Neuronal stem cell (in vitro differentiated cells): ENCODE results near the gene HPX.

Experiments
- DNase-seq: peaks from one replicate; pipeline ENCODE4 v3.0.0-alpha.2; 2013; ENCODE audit warnings: low spot score
- H2AFZ ChIP-seq: one replicate; pipeline ENCODE4 v1.6.1; 2013; ENCODE audit warnings: mild to moderate bottlenecking, low read length, inconsistent platforms
- H2AK5ac ChIP-seq: 2 replicates; pipeline ENCODE4 v1.6.1; 2013; ENCODE audit warnings: low read depth, mild to moderate bottlenecking, inconsistent platforms, low read length, moderate library complexity, mixed read lengths
- H2BK120ac ChIP-seq: 2 replicates; pipeline ENCODE4 v1.6.1; 2013; ENCODE audit warnings: low read depth, mild to moderate bottlenecking, inconsistent platforms, low read length, moderate library complexity, mixed read lengths
- H2BK12ac ChIP-seq: one replicate; pipeline ENCODE4 v1.6.1; 2013; ENCODE audit warnings: low read length, inconsistent platforms
- H2BK15ac ChIP-seq: 2 replicates; pipeline ENCODE4 v1.6.1; 2013; ENCODE audit warnings: mild to moderate bottlenecking, low read length, inconsistent platforms, mixed read lengths
- H2BK5ac ChIP-seq: one replicate; pipeline ENCODE4 v1.6.1; 2013; ENCODE audit warnings: inconsistent platforms, mild to moderate bottlenecking, low read length, moderate library complexity
- H3K14ac ChIP-seq: one replicate; pipeline ENCODE4 v1.6.1; 2013; ENCODE audit warnings: low read length, inconsistent platforms
- H3K18ac ChIP-seq: 2 replicates; pipeline ENCODE4 v1.6.1; 2013; ENCODE audit warnings: low read length, inconsistent platforms
- H3K23ac ChIP-seq: 2 replicates; pipeline ENCODE4 v1.6.1; 2013; ENCODE audit warnings: low read depth, mild to moderate bottlenecking, mixed read lengths, low read length, inconsistent platforms; ENCODE audit not compliant: poor library complexity
- H3K27ac ChIP-seq: replicated peaks from 3 replicates; pipeline ENCODE4 v1.5.1; 2013; ENCODE audit warnings: low read length, inconsistent platforms
- H3K27me3 ChIP-seq, 3 experiments: 2 replicates each; pipeline ENCODE4 v1.6.1; 2013; ENCODE audit warnings: low read length in 3 of 3, mild to moderate bottlenecking in 2 of 3, inconsistent platforms in 1 of 3, low read depth in 1 of 3, mixed read lengths in 1 of 3, moderate library complexity in 1 of 3; ENCODE audit not compliant: control insufficient read depth in 3 of 3, insufficient read depth in 3 of 3
- H3K36me3 ChIP-seq, 2 donors: replicated peaks in 1 of 2; 2 replicates each; pipeline ENCODE4 v1.6.1; 2013; ENCODE audit warnings: low read length in 2 of 2; ENCODE audit not compliant: control insufficient read depth in 2 of 2, insufficient read depth in 2 of 2
- H3K4ac ChIP-seq: 2 replicates; pipeline ENCODE4 v1.6.1; 2013; ENCODE audit warnings: inconsistent platforms, mild to moderate bottlenecking, low read length, moderate library complexity
- H3K4me1 ChIP-seq, 2 donors: 1 replicate in 1 of 2; 2 replicates in 1 of 2; pipeline ENCODE4 v1.6.1; 2013; ENCODE audit warnings: low read length in 2 of 2, low read depth in 1 of 2; ENCODE audit not compliant: control insufficient read depth in 2 of 2, insufficient read depth in 1 of 2
- H3K4me2 ChIP-seq: one replicate; pipeline ENCODE4 v1.6.1; 2013; ENCODE audit warnings: mild to moderate bottlenecking, low read length, inconsistent platforms; ENCODE audit not compliant: insufficient read depth, poor library complexity, severe bottlenecking
- H3K4me3 ChIP-seq, 2 donors: 2 replicates each; pipeline ENCODE4 v1.5.1; 2013; ENCODE audit warnings: low read length in 2 of 2, mild to moderate bottlenecking in 2 of 2, inconsistent platforms in 1 of 2, moderate library complexity in 1 of 2
- H3K79me1 ChIP-seq: one replicate; pipeline ENCODE4 v1.6.1; 2013; ENCODE audit warnings: low read depth, mild to moderate bottlenecking, inconsistent platforms, low read length, moderate library complexity
- H3K9ac ChIP-seq: one replicate; pipeline ENCODE4 v1.6.1; 2013; ENCODE audit warnings: mild to moderate bottlenecking, low read depth, low read length, inconsistent platforms; ENCODE audit not compliant: poor library complexity
- H3K9me3 ChIP-seq, 2 donors: replicated peaks in 1 of 2; 2 replicates each; pipeline versions ENCODE3 to v1.6.1; 2013; ENCODE audit warnings: low read length in 2 of 2, mild to moderate bottlenecking in 2 of 2, inconsistent platforms in 1 of 2, low read depth in 1 of 2, mixed read lengths in 1 of 2, moderate library complexity in 1 of 2; ENCODE audit not compliant: control insufficient read depth in 2 of 2, insufficient read depth in 1 of 2
- H4K8ac ChIP-seq: one replicate; pipeline ENCODE4 v1.6.1; 2013; ENCODE audit warnings: low read depth, mild to moderate bottlenecking, inconsistent platforms, low read length, moderate library complexity
- H4K91ac ChIP-seq: one replicate; pipeline ENCODE4 v1.6.1; 2013; ENCODE audit warnings: low read length, low read depth, mild to moderate bottlenecking, inconsistent platforms; ENCODE audit not compliant: poor library complexity
- WGBS, 2 donors: extraction: QIAGEN DNeasy Blood & Tissue Kit; methylation state at CpG; one replicate each; pipeline ENCODE4 v1.1.7; 2013; ENCODE audit warnings: missing lambda C conversion rate in 2 of 2, mixed read lengths in 1 of 2; ENCODE audit not compliant: insufficient read length in 2 of 2, insufficient replicate concordance in 1 of 2; ENCODE audit errors: extremely low coverage in 2 of 2; 5-methylcytosine and 5-hydroxymethylcytosine counted together

Gene HPX

GRCh38 chr11:6388748-6389147 is 52.0 kb downstream of the HPX start:
- no peak overlapping the region for H3K14ac ChIP-seq
- no peak overlapping the region for H4K91ac ChIP-seq
- H3K4me1 ChIP-seq = peaks cover 10 to 11% of the 10 kb centered on the region in 2 donors
- H3K4ac ChIP-seq = no peak overlapping the region
- H3K9ac ChIP-seq = no peak overlapping the region
- H2AK5ac ChIP-seq = no peak overlapping the region
- H2BK15ac ChIP-seq = no peak overlapping the region
- no peak overlapping the region for H3K4me3 ChIP-seq
- no peak overlapping the region for H3K4me2 ChIP-seq
- H3K18ac ChIP-seq = no peak overlapping the region
- H2BK120ac ChIP-seq = no peak overlapping the region
- H3K27ac ChIP-seq = no peak overlapping the region
- H2AFZ ChIP-seq = no peak overlapping the region
- H2BK12ac ChIP-seq = no peak overlapping the region
- no peak overlapping the region for H3K23ac ChIP-seq
- H3K79me1 ChIP-seq = peaks cover 4% of the 10 kb centered on the region
- H3K27me3 ChIP-seq = no peaks in the 10 kb centered on the region
- no peaks in the 10 kb centered on the region for H3K9me3 ChIP-seq
- H2BK5ac ChIP-seq = no peak overlapping the region
- no CpG with 5 or more reads among the region's 1 CpG for WGBS, 2 donors
- no peaks in the 10 kb centered on the region for H3K36me3 ChIP-seq
- DNase-seq = no peak
- H4K8ac ChIP-seq = no peak overlapping the region

DNA sequence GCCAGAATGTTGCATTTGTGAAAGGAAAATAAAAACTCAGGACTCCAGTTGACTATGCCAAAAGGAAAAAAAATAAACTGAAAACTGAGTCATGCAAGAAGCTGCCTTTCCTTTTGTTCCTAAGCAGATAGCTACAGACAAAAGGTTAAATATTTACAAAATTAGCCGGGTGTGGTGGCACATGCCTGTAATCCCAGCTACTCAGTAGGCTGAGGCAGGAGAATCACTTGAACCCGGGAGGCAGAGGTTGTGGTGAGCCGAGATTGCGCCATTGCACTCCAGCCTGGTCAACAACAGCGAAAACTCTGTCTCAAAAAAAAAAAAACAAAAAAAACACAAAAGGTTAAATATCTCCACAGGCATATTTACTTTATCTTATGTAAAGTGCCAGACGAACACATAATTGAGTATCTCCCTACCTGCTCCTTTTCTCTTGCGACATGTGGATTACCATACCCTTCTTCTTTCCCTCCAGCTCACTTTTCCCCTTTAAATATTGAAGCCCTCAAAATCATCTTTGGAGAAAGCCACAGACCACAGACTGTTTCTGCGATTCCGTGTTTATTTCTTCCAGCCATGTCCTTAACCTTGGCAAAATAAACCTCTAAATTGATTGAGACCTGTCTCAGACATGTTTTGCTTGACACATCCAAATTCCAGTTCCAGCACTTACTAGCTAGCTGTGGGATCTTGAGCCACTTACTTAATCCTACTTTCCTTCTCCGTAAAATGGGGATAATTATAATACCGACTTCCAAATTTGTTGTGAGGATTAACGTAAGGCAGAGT is 52.8 kb downstream of the HPX start:
- H3K18ac ChIP-seq = no peak overlapping the region
- no peak overlapping the region for H2AK5ac ChIP-seq
- no peak overlapping the region for H4K8ac ChIP-seq
- H2BK120ac ChIP-seq = no peak overlapping the region
- peaks cover 10 to 11% of the 10 kb centered on the region in 2 donors for H3K4me1 ChIP-seq
- no peak overlapping the region for H2BK15ac ChIP-seq
- H3K27ac ChIP-seq = no peak overlapping the region
- no peak overlapping the region for H3K4me3 ChIP-seq
- H3K23ac ChIP-seq = no peak overlapping the region
- no peak overlapping the region for H3K4me2 ChIP-seq
- no peaks in the 10 kb centered on the region for H3K27me3 ChIP-seq
- H3K36me3 ChIP-seq = no peaks in the 10 kb centered on the region
- no peak overlapping the region for H2BK5ac ChIP-seq
- DNase-seq = no peak
- no peak overlapping the region for H3K14ac ChIP-seq
- no peak overlapping the region for H2BK12ac ChIP-seq
- H3K9ac ChIP-seq = no peak overlapping the region
- H3K79me1 ChIP-seq = peaks cover 4% of the 10 kb centered on the region
- no CpG with 5 or more reads among the region's 12 CpGs for WGBS, 2 donors
- no peak overlapping the region for H4K91ac ChIP-seq
- no peak overlapping the region for H3K4ac ChIP-seq
- no peak overlapping the region for H2AFZ ChIP-seq
- no peaks in the 10 kb centered on the region for H3K9me3 ChIP-seq

DNA sequence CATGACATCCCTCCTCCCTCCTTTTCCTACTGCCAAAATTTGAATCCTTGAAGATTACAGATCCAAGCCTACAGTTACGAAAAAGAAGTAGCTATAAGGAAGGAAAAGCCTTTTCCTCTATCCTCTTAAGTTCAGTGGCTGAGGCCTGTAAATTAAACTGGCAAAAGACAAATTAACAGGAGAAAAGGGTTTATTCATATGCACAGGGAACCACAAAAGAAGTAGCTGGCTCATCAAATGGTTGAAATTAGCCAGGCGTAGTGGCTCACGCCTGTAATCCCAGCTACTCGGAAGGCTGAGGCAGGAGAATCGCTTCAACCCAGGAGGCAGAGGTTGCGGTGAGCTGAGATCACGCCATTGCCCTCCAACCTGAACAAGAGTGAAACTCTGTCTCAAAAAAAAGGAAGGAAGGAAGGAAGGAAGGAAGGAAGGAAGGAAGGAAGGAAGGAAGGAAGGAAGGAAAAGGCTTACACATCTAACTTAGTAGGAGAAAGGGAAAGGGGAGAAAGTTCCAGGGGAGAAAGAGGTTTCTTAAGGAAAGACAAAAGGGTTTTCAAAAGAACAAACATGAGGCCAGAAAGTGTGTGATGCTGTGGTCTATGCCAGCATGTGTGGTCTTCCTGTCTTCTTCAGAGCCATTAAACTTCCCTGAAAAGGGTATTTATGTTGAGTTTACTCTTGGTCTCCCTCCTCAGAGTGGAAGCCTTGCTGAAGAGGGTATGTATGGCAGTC is 55.6 kb downstream of the HPX start:
- no peaks in the 10 kb centered on the region for H3K36me3 ChIP-seq
- no peak overlapping the region for H3K4me2 ChIP-seq
- H2AFZ ChIP-seq = peak overlapping the region; percentile 32
- no peak overlapping the region for H3K18ac ChIP-seq
- H3K27me3 ChIP-seq = no peaks in the 10 kb centered on the region
- H4K8ac ChIP-seq = no peak overlapping the region
- peaks cover 5 to 6% of the 10 kb centered on the region in 2 donors for H3K4me1 ChIP-seq
- H4K91ac ChIP-seq = no peak overlapping the region
- no peak overlapping the region for H2BK120ac ChIP-seq
- H3K4ac ChIP-seq = no peak overlapping the region
- no peak overlapping the region for H2BK12ac ChIP-seq
- no peak overlapping the region for H3K9ac ChIP-seq
- no peak overlapping the region for H3K14ac ChIP-seq
- WGBS, 2 donors = no CpG with 5 or more reads among the region's 7 CpGs
- no peak overlapping the region for H3K27ac ChIP-seq
- H3K4me3 ChIP-seq = no peak overlapping the region
- H2BK5ac ChIP-seq = no peak overlapping the region
- no peak overlapping the region for H2AK5ac ChIP-seq
- no peak overlapping the region for H3K23ac ChIP-seq
- H3K79me1 ChIP-seq = no peaks in the 10 kb centered on the region
- DNase-seq = no peak
- no peaks in the 10 kb centered on the region for H3K9me3 ChIP-seq
- H2BK15ac ChIP-seq = no peak overlapping the region
